K562 (cell line): Measurements from ENCODE around the gene KDM4C. TPM values are rescaled to one million over a fixed set of nuclear protein-coding genes. Genes with fewer than 3 reads are reported as not detected.

ENCODE experiments used
- ATAC-seq: fragments of 200-7000 bp; cut with Tn5 transposase; 3 replicates; pipeline ENCODE4 v1.9.1; 2020; ENCODE audit warnings: moderate library complexity
- BruUV-seq: library from RNA; stranded (reverse); fragments of 400-500 nt; replicated peaks from 2 replicates; lab custom pipeline; 2021; lab: Mats Ljungman, UMichigan
- CTCF ChIA-PET: fragments of 300-600 bp; formaldehyde crosslinking; extraction: SDS; loops from one replicate; lab custom pipeline; 2021; ENCODE audit warnings: low intra/inter-chr PET ratio; lab: Yijun Ruan, JAX
- POLR2A ChIA-PET: fragments of 300-600, 350-650 bp; sonication (Branson Sonifier 250); formaldehyde crosslinking; extraction: SDS; loops from one replicate; lab custom pipeline; 2021; ENCODE audit warnings: antibody characterized with exemption, inconsistent platforms; lab: Yijun Ruan, JAX
- DNase-seq, 4 experiments: peaks; one replicate each; pipeline versions ENCODE4 v3.0.0 to v3.0.0-alpha.2; 2011 to 2018; ENCODE audit warnings: low spot score in 3 of 4, mixed read lengths in 3 of 4; ENCODE audit errors: extremely low read depth in 1 of 4
- FAIRE-seq: peaks from 2 replicates; lab custom pipeline; 2011; peaks lifted over from hg19 to GRCh38; lab: Jason Lieb, UNC
- H2AFZ ChIP-seq: 2 replicates; pipeline ENCODE4 v1.6.0; 2011; ENCODE audit warnings: low read depth, low read length, control low read depth, inconsistent platforms
- H3K27ac ChIP-seq: fragments of 200-600 bp; 3 replicates; pipeline ENCODE4 v1.8.0; 2011; ENCODE audit warnings: low read depth, mild to moderate bottlenecking, control low read depth, inconsistent platforms, low read length, moderate library complexity, mixed read lengths; ENCODE audit errors: extremely low read depth
- H3K27me3 ChIP-seq, 2 experiments: fragments of 300-600 bp in 1 of 2; 2 replicates in 1 of 2; 3 replicates in 1 of 2; pipeline versions ENCODE4 v1.6.0 to v1.8.0; 2011; ENCODE audit warnings: inconsistent platforms in 2 of 2, low read length in 2 of 2, mild to moderate bottlenecking in 1 of 2, mixed read lengths in 1 of 2, moderate library complexity in 1 of 2; ENCODE audit not compliant: control insufficient read depth in 2 of 2, insufficient read depth in 2 of 2
- H3K36me3 ChIP-seq: fragments of 300-600 bp; 3 replicates; pipeline ENCODE4 v1.8.0; 2011; ENCODE audit warnings: mild to moderate bottlenecking, low read length, inconsistent platforms; ENCODE audit not compliant: control insufficient read depth, insufficient read depth
- H3K4me1 ChIP-seq, 2 experiments: fragments of 200-600 bp in 1 of 2; replicated peaks in 1 of 2; 2 replicates in 1 of 2; 3 replicates in 1 of 2; pipeline versions ENCODE4 v1.5.1 to v1.8.0; 2011; ENCODE audit warnings: inconsistent platforms in 2 of 2, low read length in 2 of 2, mild to moderate bottlenecking in 1 of 2, mixed read lengths in 1 of 2, moderate library complexity in 1 of 2; ENCODE audit not compliant: control insufficient read depth in 2 of 2, insufficient read depth in 2 of 2
- H3K4me2 ChIP-seq: 2 replicates; pipeline ENCODE4 v1.6.1; 2011; ENCODE audit warnings: low read length, control low read depth, inconsistent platforms, mixed read lengths; ENCODE audit not compliant: insufficient read depth
- H3K4me3 ChIP-seq: fragments of 200-600 bp; sonication (generic), shearing (Covaris generic); 2 replicates; pipeline ENCODE4 v1.5.1; 2016; ENCODE audit warnings: control low read depth, inconsistent platforms
- H3K79me2 ChIP-seq: fragments of 200-600 bp; 3 replicates; pipeline ENCODE4 v1.8.0; 2011; ENCODE audit warnings: low read length, inconsistent platforms; ENCODE audit not compliant: control insufficient read depth, insufficient read depth
- H3K9ac ChIP-seq, 2 experiments: 2 replicates each; pipeline versions ENCODE4 v1.6.0 to v1.6.1; 2011; ENCODE audit warnings: low read depth in 2 of 2, low read length in 2 of 2, control low read depth in 1 of 2, inconsistent platforms in 1 of 2, mild to moderate bottlenecking in 1 of 2, mixed read lengths in 1 of 2; ENCODE audit not compliant: insufficient read depth in 1 of 2
- H3K9me1 ChIP-seq: one replicate; pipeline ENCODE4 v1.6.0; 2011; ENCODE audit warnings: inconsistent platforms, mild to moderate bottlenecking, low read length, moderate library complexity; ENCODE audit not compliant: control insufficient read depth, insufficient read depth
- H3K9me3 ChIP-seq: replicated peaks from 2 replicates; pipeline ENCODE4 v1.5.1; 2011; ENCODE audit warnings: low read depth, low read length, inconsistent platforms; ENCODE audit not compliant: control insufficient read depth, insufficient read depth
- H4K20me1 ChIP-seq: replicated peaks from 2 replicates; pipeline ENCODE4 v1.6.1; 2011; ENCODE audit warnings: low read length, inconsistent platforms, mixed read lengths; ENCODE audit not compliant: control insufficient read depth, insufficient read depth
- POU5F1 ChIP-seq: fragments of 150-350 bp; IDR thresholded peaks from 2 replicates; pipeline ENCODE4 v1.6.1; 2014; ENCODE audit warnings: borderline replicate concordance, low read length, low read depth, mild to moderate bottlenecking; ENCODE audit not compliant: partially characterized antibody
- SRSF7 ChIP-seq: fragments of 200-400 bp; formaldehyde crosslinking; optimal IDR thresholded peaks from 2 replicates; pipeline ENCODE3; 2017; ENCODE audit warnings: mild to moderate bottlenecking, low read depth, low read length
- ZNF316 ChIP-seq: fragments of 450-650 bp; IDR thresholded peaks from 2 replicates; pipeline ENCODE4 v1.6.1; 2016
- ZNF436 ChIP-seq: fragments of 250-450, 450-650 bp; sonication (Bioruptor Pico); formaldehyde crosslinking; IDR thresholded peaks from 2 replicates; pipeline ENCODE4 v1.7.0; 2020; ENCODE audit warnings: mild to moderate bottlenecking
- WGBS: fragments of 100-300 bp; shearing (Covaris generic); methylation state at CpG from one replicate; pipeline ENCODE4 v1.1.6; 2016; ENCODE audit warnings: low coverage, mixed read lengths; ENCODE audit not compliant: insufficient coverage; ENCODE audit errors: missing lambda C conversion rate; 5-methylcytosine and 5-hydroxymethylcytosine counted together
- in situ Hi-C: fragments of 300-500 bp; cut with MboI; formaldehyde crosslinking; loops from 4 replicates; pipeline ENCODE4 v1.15.0; 2018; ENCODE audit warnings: inconsistent platforms, mixed read lengths
- intact Hi-C: fragments of 100-400 bp; cut with micrococcal nuclease; formaldehyde crosslinking; loops from 2 replicates; pipeline ENCODE4 v1.14.2; 2022
- polyA plus RNA-seq, 8 experiments: library from polyadenylated mRNA; depleted of rRNA in 4 of 8; stranded (reverse) in 5 of 8; unstranded in 3 of 8; fragments of >200 nt; fragmentation: Nextera tagmentation in 2 of 8; fragmentation: Illumina TruSeq in 1 of 8; extraction: Ambion mirVana in 2 of 8; extraction: Trizol in 1 of 8; gene quantifications; 2 replicates each; pipeline versions ENCODE4 v1.2.1 to v1.2.3, GENCODE V29; 2011 to 2014; ENCODE audit warnings: inconsistent platforms in 1 of 8, missing spikeins in 1 of 8
- total RNA-seq, 7 experiments: library from RNA; depleted of rRNA in 6 of 7; stranded (reverse); fragments of >200 nt in 6 of 7; fragmentation: Illumina TruSeq in 2 of 7; extraction: Trizol in 2 of 7; gene quantifications; 2 replicates each; pipeline versions ENCODE4 v1.2.1 to v1.2.3, GENCODE V29; 2011 to 2021; ENCODE audit warnings: low replicate concordance in 1 of 7
- TF ChIP-seq, protein P1 (sequence below): sonication (generic); formaldehyde crosslinking; IDR thresholded peaks from 2 replicates; pipeline ENCODE4 v1.8.0; 2022; ENCODE audit warnings: mild to moderate bottlenecking, missing genetic modification reagents, borderline replicate concordance

Gene KDM4C
- total and polyA plus RNA-seq, 9 of the 15 experiments (the other 6 are each of a cell fraction or from before 2014, with no cell fraction given): 5.4 to 17.0 (median 12.6) TPM

DNA sequence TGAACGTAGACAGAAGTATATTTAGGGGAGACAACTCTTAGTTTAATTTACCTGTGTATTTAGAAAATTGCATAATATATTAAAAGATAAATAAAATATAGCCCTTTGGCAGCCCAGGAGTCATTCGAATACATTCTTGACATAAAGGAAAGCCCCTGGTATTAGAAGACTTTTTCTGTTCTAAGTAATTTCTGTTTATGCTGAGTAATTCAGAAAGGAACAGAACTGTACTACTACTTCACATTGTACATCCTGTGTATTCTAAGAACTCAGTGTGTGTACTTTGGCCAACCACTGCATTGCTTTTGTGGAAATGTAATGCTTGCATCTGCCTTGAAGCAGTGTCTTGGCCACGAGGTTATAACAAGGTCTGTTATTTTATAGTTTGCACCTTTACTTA lies 136.4 kb downstream of the KDM4C start:
- no TSS peak for BruUV-seq
- TF ChIP-seq POU5F1: no peak
- TF ChIP-seq ZNF316: peak; percentile 7; the same call in 1 of the 2 replicates
- TF ChIP-seq, protein P1, sequence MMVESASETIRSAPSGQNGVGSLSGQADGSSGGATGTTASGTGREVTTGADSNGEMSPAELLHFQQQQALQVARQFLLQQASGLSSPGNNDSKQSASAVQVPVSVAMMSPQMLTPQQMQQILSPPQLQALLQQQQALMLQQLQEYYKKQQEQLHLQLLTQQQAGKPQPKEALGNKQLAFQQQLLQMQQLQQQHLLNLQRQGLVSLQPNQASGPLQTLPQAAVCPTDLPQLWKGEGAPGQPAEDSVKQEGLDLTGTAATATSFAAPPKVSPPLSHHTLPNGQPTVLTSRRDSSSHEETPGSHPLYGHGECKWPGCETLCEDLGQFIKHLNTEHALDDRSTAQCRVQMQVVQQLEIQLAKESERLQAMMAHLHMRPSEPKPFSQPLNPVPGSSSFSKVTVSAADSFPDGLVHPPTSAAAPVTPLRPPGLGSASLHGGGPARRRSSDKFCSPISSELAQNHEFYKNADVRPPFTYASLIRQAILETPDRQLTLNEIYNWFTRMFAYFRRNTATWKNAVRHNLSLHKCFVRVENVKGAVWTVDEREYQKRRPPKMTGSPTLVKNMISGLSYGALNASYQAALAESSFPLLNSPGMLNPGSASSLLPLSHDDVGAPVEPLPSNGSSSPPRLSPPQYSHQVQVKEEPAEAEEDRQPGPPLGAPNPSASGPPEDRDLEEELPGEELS (CRISPR knock-in tag): no peak
- TF ChIP-seq SRSF7: no peak
- TF ChIP-seq ZNF436 (CRISPR knock-in tag): no peak
- Histone ChIP-seq H3K36me3 (peaks cover 3% of the 10 kb centered on the region), H3K9me1 (no peaks in the 10 kb centered on the region), H3K4me2 (no peak overlapping the region), H3K4me1 (peaks cover 0 to 28% of the 10 kb centered on the region in 2 experiments; a peak in 3 of 5 replicates), H3K9me3 (no peaks in the 10 kb centered on the region), H3K27me3 (no peaks in the 10 kb centered on the region), H3K27ac (peak overlapping the region; percentile 13; the same call in 1 of the 3 replicates), H3K79me2 (no peaks in the 10 kb centered on the region; the same call in 2 of the 3 replicates), H2AFZ (no peak overlapping the region; the same call in 1 of the 2 replicates), H4K20me1 (no peaks in the 10 kb centered on the region), H3K9ac (no peak overlapping the region), H3K4me3 (no peak overlapping the region)
- no peak for DNase-seq
- POLR2A ChIA-PET: interaction anchor here (1.2 kb wide), 1 partner anchor 16 kb away, joined by 3 read pairs; no protein-coding TSS in a partner anchor
- in situ Hi-C loops (no loop called here), intact Hi-C loops (no loop called here)
- FAIRE-seq: peak; percentile 70
- 53% methylated on average over 3 of the region's 3 CpGs for WGBS
- peak; percentile 21; the same call in 2 of the 3 replicates for ATAC-seq
- CTCF ChIA-PET: no interaction called here
